Head of caudate nucleus (tissue), 42 donors: Measurements from ENCODE around the gene OSGEP.

Experiments
- DNase-seq, 42 donors: peaks; one replicate each; pipeline versions ENCODE4 v3.0.0 to v3.0.0-alpha.2; 2020 to 2021; ENCODE audit warnings: mixed read lengths in 7 of 42
- intact Hi-C: fragments of 100-400 bp; cut with DNase I; formaldehyde crosslinking; loops from one replicate; pipeline ENCODE4 v1.15.0; 2022

Gene OSGEP

GRCh38 chr14:20438664-20439063, 15.9 kb downstream of the OSGEP start:
- DNase-seq: no peak
- intact Hi-C loops: no loop called here

GRCh38 chr14:20436363-20436755, 18.3 kb downstream of the OSGEP start:
- DNase-seq: no peak
- intact Hi-C loops: no loop called here

GRCh38 chr14:20435582-20436362, 18.8 kb downstream of the OSGEP start, which contains the start of gene KLHL33:
TSS of gene KLHL33 (minus strand) at chr14:20436166. CDS start at chr14:20435811, 355 bp downstream.
- intact Hi-C loops: no loop called here
- DNase-seq: no peak

- peak; percentile 40 to 90 (median 78) for DNase-seq
- intact Hi-C loops: no loop called here
These were observed 19.7 kb downstream of the OSGEP start for GRCh38 chr14:20434701-20435581.

GRCh38 chr14:20429801-20430669, 24.6 kb downstream of the OSGEP start:
- peak in 37 of 42 donors; percentile 15 to 73 (median 49) for DNase-seq

GRCh38 chr14:20428802-20429201, 25.8 kb downstream of the OSGEP start:
- intact Hi-C loops: no loop called here
- DNase-seq: peak in 1 of 42 donors; percentile 37

More at GRCh38 chr14:20429801-20430669, 24.6 kb downstream of the OSGEP start:
- intact Hi-C loops: no loop called here

- DNase-seq: no peak
- intact Hi-C loops: no loop called here
These were observed 26.6 kb downstream of the OSGEP start for GRCh38 chr14:20428010-20428365.

- DNase-seq: no peak
- intact Hi-C loops: no loop called here
These were observed 27.2 kb downstream of the OSGEP start for GRCh38 chr14:20427231-20428009.

- intact Hi-C loops: no loop called here
- no peak for DNase-seq
These were observed 29.8 kb downstream of the OSGEP start for GRCh38 chr14:20424851-20425250.

GRCh38 chr14:20422886-20423285, 31.7 kb downstream of the OSGEP start:
- DNase-seq: no peak
- intact Hi-C loops: no loop called here

GRCh38 chr14:20421267-20421666, 33.3 kb downstream of the OSGEP start:
- intact Hi-C loops: no loop called here
- no peak for DNase-seq

GRCh38 chr14:20419419-20419818, 35.2 kb downstream of the OSGEP start:
- DNase-seq: no peak
- intact Hi-C loops: no loop called here

GRCh38 chr14:20418501-20418909, 36.1 kb downstream of the OSGEP start:
- intact Hi-C loops: no loop called here
- DNase-seq: no peak

GRCh38 chr14:20417250-20418186, 37.1 kb downstream of the OSGEP start:
- intact Hi-C loops: no loop called here
- DNase-seq: no peak

GRCh38 chr14:20416223-20416622, 38.4 kb downstream of the OSGEP start:
- DNase-seq: no peak
- intact Hi-C loops: no loop called here

GRCh38 chr14:20415782-20416206, 38.8 kb downstream of the OSGEP start:
- DNase-seq: peak in 12 of 42 donors; percentile 25 to 67 (median 34)
- intact Hi-C loops: no loop called here

GRCh38 chr14:20413744-20414082, 40.9 kb downstream of the OSGEP start:
- intact Hi-C loops: loop anchor here (2.0 kb wide), 1 partner anchor 41 kb away; the partner anchor contains the start of genes APEX1 and OSGEP
- peak in 5 of 42 donors; percentile 15 to 30 (median 23) for DNase-seq
